Endometrium (tissue), 2 donors: ENCODE measurements around the gene SHISA5.

Experiments used
- FAIRE-seq: peaks from 2 replicates; lab custom pipeline; 2012; peaks lifted over from hg19 to GRCh38; lab: Jason Lieb, UNC
- donor health status: control.
- donor health status: control.

Gene SHISA5

GRCh38 chr3:48459773-48460516 lies 44.0 kb downstream of the SHISA5 start:
- FAIRE-seq, result no peak

- no peak for FAIRE-seq
These were observed 44.6 kb downstream of the SHISA5 start for GRCh38 chr3:48459331-48459730.

- FAIRE-seq, result no peak
These were observed 47.5 kb downstream of the SHISA5 start for GRCh38 chr3:48456456-48456855.

GRCh38 chr3:48451270-48451669 lies 52.7 kb downstream of the SHISA5 start:
- no peak for FAIRE-seq

- no peak for FAIRE-seq
These were observed 57.4 kb downstream of the SHISA5 start, which contains the start of gene ATRIP for GRCh38 chr3:48446425-48447193. ATRIP (plus strand) TSS chr3:48446737; CDS start chr3:48446846, 109 bp downstream.

- no peak for FAIRE-seq
These were observed 57.9 kb downstream of the SHISA5 start for GRCh38 chr3:48446043-48446424.

- no peak for FAIRE-seq
These were observed 58.6 kb downstream of the SHISA5 start for GRCh38 chr3:48445277-48445882.

GRCh38 chr3:48441940-48442339 lies 62.0 kb downstream of the SHISA5 start:
- FAIRE-seq, result no peak

GRCh38 chr3:48440590-48440958 lies 63.4 kb downstream of the SHISA5 start:
- no peak for FAIRE-seq

GRCh38 chr3:48439820-48440589 lies 64.0 kb downstream of the SHISA5 start, which contains the start of the genes CCDC51 and TMA7:
CCDC51 (minus strand) TSS chr3:48440119; CDS start chr3:48435128, 4,991 bp downstream.
TMA7 (plus strand) TSS chr3:48440257; CDS start chr3:48440297, 40 bp downstream.
- peak; percentile 94 for FAIRE-seq

- FAIRE-seq, result no peak
These were observed 66.2 kb downstream of the SHISA5 start for GRCh38 chr3:48437812-48438211.

GRCh38 chr3:48436855-48437254 lies 67.1 kb downstream of the SHISA5 start:
- FAIRE-seq, result no peak

- FAIRE-seq, result no peak
These were observed 67.5 kb downstream of the SHISA5 start for GRCh38 chr3:48436477-48436787.

- peak; percentile 12 for FAIRE-seq
These were observed 68.0 kb downstream of the SHISA5 start for GRCh38 chr3:48435774-48436476.

GRCh38 chr3:48435223-48435595 lies 68.8 kb downstream of the SHISA5 start:
- no peak for FAIRE-seq

GRCh38 chr3:48434591-48435222 lies 69.3 kb downstream of the SHISA5 start:
- FAIRE-seq, result no peak

GRCh38 chr3:48433472-48434118 lies 70.4 kb downstream of the SHISA5 start:
- FAIRE-seq, result peak; percentile 39

GRCh38 chr3:48432411-48433371 lies 71.3 kb downstream of the SHISA5 start:
- FAIRE-seq, result no peak

- FAIRE-seq, result no peak
These were observed 72.5 kb downstream of the SHISA5 start for GRCh38 chr3:48431224-48432029.
